ENCODE results near the gene CYP46A1. TPM values are rescaled to one million over a fixed set of nuclear protein-coding genes. Genes with fewer than 3 reads are reported as not detected.

The CYP46A1 gene
- total RNA-seq, 1 experiment from 2014 or later, result 0.59 TPM

DNA sequence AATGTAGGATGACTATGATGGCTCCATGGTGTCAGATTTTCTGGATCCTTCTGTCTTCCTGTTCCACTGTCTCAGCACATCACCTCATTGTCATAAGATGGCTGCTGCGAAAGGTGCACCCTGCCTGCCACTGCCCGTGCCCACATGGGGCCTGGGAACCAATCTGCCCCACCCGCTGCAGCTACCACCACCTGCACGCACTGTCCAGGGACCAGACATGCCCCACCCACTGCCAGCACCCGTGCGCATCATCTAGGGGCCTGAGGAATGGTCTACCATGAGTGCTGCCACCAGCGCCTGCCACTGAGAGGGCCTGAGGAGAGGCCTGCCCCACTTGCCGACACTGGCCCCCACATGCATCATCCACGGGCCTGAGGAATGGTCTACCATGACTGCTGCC is 23.8 kb downstream of the CYP46A1 start:
- H4K91ac ChIP-seq (ENCODE audit: insufficient read length, low read depth, low read length), result no peak overlapping the region
- peak; percentile 14 for DNase-seq
- H3K27me3 ChIP-seq (ENCODE audit: insufficient read depth, low read length), result no peaks in the 10 kb centered on the region
- no peaks in the 10 kb centered on the region for H3K4me1 ChIP-seq (ENCODE audit: insufficient read depth, low read length)
- H3K18ac ChIP-seq (ENCODE audit: insufficient read length, low read depth, low read length), result no peak overlapping the region
- no peak overlapping the region for H3K27ac ChIP-seq (ENCODE audit: insufficient read length, low read depth, low read length)
- H2BK5ac ChIP-seq (ENCODE audit: insufficient read length, low read length), result no peak overlapping the region
- peaks cover 4% of the 10 kb centered on the region for H3K23me2 ChIP-seq (ENCODE audit: insufficient read length, low read depth, low read length, poor library complexity, severe bottlenecking)
- H2AFZ ChIP-seq (ENCODE audit: low read length), result no peak overlapping the region
- no peak overlapping the region for H2AK5ac ChIP-seq (ENCODE audit: insufficient read length, low read length)
- Mint-ChIP-seq H3K9me3 (peaks cover 17 to 35% of the 10 kb centered on the region in 2 experiments), H3K4me1 (no peaks in the 10 kb centered on the region), H3K4me3 (no peak overlapping the region), H3K36me3 (ENCODE audit: insufficient read depth in 1 of 3, low read depth in 3 of 3) (peaks cover 14 to 15% (median 14%) of the 10 kb centered on the region in 3 experiments), H3K27ac (no peak overlapping the region; a peak in 1 of 7 replicates), H3K27me3 (ENCODE audit: low read depth) (peaks cover 19% of the 10 kb centered on the region)
- no peak overlapping the region for H3K14ac ChIP-seq (ENCODE audit: insufficient read depth, low read length)
- no peak overlapping the region for H3K23ac ChIP-seq (ENCODE audit: insufficient read length, low read depth, low read length)
- no peak overlapping the region for H4K5ac ChIP-seq (ENCODE audit: insufficient read length, low read depth, low read length)
- no peak overlapping the region for H2BK120ac ChIP-seq (ENCODE audit: low read depth, low read length, poor library complexity, severe bottlenecking)
- no peak overlapping the region for H3K4me2 ChIP-seq (ENCODE audit: insufficient read depth, insufficient read length, low read length)
- no CpG with 5 or more reads among the region's 9 CpGs for WGBS (ENCODE audit: extremely low coverage, insufficient read length, low lambda C conversion rate)
- H2BK20ac ChIP-seq (ENCODE audit: low read depth, low read length, poor library complexity, severe bottlenecking), result no peak overlapping the region
- H4K20me1 ChIP-seq (ENCODE audit: control insufficient read depth, insufficient read depth, insufficient read length), result no peaks in the 10 kb centered on the region
- no peak for TF ChIP-seq CTCF (conservative IDR thresholded peaks at IDR 0.05)
- H3K9me3 ChIP-seq (ENCODE audit: control insufficient read depth, low read depth, low read length), result peaks cover 9% of the 10 kb centered on the region
- no peak overlapping the region for H3T11ph ChIP-seq (ENCODE audit: low read length)
- no peak overlapping the region for H2BK12ac ChIP-seq (ENCODE audit: insufficient read length, low read depth, low read length)
- H3K79me2 ChIP-seq (ENCODE audit: insufficient read depth, low read length), result no peaks in the 10 kb centered on the region
- no peak overlapping the region for H4K8ac ChIP-seq (replicated peaks; ENCODE audit: insufficient read length, low read depth, low read length)
- no peaks in the 10 kb centered on the region for H3K79me1 ChIP-seq (ENCODE audit: insufficient read depth, low read depth, low read length, poor library complexity, severe bottlenecking)
- H3K9ac ChIP-seq (ENCODE audit: extremely low read depth, insufficient read length, low read length), result no peak overlapping the region
- H3K56ac ChIP-seq (ENCODE audit: insufficient read length, low read depth, low read length), result no peak overlapping the region
- H3K4ac ChIP-seq (ENCODE audit: low read depth, low read length), result no peak overlapping the region
- no peak overlapping the region for H2BK15ac ChIP-seq (ENCODE audit: low read depth, low read length)

All from H9 (cell line).